GM13977 (cell line): ENCODE results near the gene EAF2.

ENCODE experiments used
- DNase-seq: peaks from one replicate; pipeline ENCODE4 v3.0.0; 2012; ENCODE audit warnings: low spot score
- in situ Hi-C: fragments of 300-500 bp; cut with MboI; formaldehyde crosslinking; loops from one replicate; pipeline ENCODE4 v1.12.0; 2022; ENCODE audit warnings: low sequenced_read_pairs, low pct_unique_long_range_greater_than_20kb, mixed read lengths, inconsistent platforms; ENCODE audit not compliant: unreplicated experiment
- TF ChIP-seq, protein P1 (sequence below): IDR thresholded peaks from 2 replicates; pipeline ENCODE4 v1.5.1; 2012; ENCODE audit warnings: mild to moderate bottlenecking, control low read depth; ENCODE audit not compliant: insufficient read depth; ENCODE audit errors: extremely low read depth, missing control alignments

The EAF2 gene

DNA sequence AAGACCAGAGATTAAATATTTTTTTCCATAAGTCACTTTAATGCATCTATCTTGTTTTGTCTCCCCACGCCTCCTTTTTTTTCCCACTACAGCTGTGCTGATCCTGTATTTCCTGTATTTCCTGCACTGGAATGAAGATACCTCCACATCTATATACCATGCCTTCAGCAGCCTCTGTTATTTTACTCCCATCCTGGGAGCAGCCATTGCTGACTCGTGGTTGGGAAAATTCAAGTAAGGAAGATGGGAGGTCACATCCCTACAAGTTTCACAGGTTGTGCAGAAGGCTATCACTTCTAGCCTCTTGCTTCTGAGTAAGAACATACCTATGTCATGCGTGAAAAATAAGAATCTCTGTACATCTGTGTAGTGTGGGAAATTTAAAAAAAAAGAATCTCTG, 62.3 kb downstream of the EAF2 start:
- TF ChIP-seq, protein P1, sequence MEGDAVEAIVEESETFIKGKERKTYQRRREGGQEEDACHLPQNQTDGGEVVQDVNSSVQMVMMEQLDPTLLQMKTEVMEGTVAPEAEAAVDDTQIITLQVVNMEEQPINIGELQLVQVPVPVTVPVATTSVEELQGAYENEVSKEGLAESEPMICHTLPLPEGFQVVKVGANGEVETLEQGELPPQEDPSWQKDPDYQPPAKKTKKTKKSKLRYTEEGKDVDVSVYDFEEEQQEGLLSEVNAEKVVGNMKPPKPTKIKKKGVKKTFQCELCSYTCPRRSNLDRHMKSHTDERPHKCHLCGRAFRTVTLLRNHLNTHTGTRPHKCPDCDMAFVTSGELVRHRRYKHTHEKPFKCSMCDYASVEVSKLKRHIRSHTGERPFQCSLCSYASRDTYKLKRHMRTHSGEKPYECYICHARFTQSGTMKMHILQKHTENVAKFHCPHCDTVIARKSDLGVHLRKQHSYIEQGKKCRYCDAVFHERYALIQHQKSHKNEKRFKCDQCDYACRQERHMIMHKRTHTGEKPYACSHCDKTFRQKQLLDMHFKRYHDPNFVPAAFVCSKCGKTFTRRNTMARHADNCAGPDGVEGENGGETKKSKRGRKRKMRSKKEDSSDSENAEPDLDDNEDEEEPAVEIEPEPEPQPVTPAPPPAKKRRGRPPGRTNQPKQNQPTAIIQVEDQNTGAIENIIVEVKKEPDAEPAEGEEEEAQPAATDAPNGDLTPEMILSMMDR: no peak
- in situ Hi-C loops: loop anchor here (10.0 to 25.0 kb wide), 2 partner anchors 78 to 190 kb away; no protein-coding TSS in a partner anchor
- DNase-seq: no peak

DNA sequence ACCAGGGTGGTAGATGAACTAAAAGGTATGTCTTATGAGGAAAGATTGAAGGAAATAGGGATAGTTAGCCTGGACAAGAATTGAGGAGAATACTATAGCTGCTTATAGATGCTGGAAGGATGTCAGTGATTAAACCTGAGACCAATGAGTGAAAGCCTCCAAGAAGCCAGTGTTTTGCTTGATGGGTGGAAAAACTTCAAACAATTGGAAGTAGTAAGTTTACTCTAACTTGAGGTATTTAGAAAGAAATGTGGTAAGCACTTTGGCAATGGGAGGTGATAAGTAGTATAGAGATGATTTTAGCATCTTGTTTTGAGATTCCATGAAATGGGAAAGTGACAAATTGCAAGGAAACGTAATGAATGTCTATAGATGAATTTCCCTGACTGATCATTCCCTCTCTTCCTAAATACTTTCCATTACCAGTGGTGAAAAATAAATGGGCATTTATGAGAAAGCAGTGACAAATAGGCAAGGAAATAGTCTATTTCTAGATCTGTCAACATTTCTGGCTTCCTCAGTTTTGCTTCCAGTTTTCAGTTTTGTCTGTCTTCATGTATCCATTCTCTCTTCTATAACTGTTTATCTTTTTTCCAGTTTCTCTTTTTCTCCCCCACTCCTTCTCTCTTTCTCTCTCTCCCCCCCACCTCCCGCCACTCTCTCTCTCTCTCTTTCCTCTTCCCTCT, 78.4 kb downstream of the EAF2 start:
- in situ Hi-C loops: no loop called here
- TF ChIP-seq, protein P1: no peak
- DNase-seq: no peak

DNA sequence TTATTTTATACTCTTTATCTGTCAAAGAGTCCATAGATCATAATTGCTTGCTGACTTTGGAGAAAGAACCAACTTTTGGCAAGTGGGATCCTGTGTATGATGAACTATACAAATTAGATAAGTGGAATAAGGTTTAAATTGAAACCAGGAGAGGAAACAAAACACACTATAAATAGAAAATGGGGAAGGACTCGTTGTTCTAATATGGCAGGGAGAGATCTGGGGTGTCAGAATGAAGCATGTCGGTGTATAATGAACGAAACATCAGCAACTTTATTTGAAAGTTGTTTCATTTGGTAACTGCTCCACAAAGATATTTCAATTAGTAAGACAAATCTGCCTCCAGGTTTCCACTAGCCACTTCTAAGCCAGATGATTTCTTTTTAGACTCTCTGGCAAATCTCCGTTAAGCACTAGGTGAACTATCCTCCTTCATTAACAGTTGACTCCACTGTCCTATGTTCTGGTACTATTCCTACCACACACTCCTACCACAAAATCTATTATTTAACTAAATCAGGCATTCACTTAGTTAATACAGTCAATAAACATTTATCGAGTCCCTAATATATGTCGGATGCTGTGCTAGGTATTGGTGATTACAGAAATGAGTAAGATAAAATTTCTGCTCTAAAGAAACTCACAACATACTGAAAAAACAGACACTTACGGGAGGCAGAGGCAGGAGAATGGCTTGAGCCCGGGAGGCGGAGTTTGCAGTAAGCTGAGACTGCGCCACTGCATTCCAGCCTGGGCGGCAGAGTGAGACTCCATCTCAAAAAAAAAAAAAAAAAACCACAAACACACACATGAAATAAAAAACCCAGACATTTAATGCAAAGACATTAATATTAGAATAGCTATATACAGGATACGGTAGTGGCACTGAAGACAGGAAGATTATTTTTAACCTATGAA, 79.3 kb downstream of the EAF2 start:
- TF ChIP-seq, protein P1: no peak
- in situ Hi-C loops: no loop called here
- no peak for DNase-seq

DNA sequence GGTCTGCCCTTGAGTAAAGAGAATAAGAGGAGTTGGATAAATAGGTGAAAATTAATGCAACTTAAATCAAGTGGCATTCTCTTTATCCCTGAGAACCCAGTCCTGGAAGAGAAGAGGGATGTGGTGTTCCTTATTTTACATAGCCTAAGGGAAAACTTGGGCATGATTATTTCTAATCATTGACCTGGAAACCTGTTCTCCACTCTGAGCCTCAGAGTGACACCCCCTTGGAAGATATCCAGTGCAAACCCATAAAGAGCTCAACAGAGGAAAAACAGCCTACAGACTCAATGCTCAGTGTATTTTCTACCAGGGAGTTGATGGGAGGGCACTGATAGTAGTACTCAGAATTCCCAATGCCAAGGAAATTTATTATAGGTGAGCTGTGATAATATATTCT, 81.2 kb downstream of the EAF2 start:
- DNase-seq: no peak
- in situ Hi-C loops: no loop called here
- TF ChIP-seq, protein P1: no peak

DNA sequence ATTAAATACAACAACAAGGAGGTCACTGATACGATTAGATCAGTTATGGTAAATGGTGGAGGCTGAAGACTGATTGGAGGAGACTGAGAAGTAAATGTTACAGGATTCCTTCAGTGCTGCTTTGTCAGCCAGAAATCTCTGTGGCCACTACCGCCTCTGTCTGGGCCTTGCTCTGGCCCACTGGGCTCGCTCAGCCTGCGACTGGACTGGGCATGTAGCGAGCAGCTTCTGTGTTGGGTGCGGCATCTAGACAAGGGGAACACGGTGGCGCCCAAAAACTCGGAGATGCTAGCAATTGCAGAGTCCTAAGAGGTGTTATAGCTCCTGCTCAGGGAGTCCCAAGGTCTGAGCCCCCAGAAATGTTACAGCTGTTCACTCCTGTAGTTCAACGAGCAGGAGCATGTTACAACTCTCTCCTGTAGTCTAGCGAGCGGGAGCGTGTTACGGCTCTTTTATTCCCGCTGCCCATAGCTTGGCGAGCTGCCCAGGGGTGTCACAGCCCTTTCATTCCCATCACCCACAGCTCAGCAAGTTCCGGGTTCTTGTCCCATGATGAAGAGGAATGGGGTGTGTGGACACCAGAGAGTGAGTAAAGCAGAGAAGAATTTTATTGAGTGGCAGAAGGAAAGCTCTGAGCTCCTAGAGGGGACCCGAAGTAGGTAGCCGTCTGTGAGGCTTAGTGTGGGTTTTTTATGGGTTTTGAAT, 83.9 kb downstream of the EAF2 start:
- DNase-seq: no peak
- in situ Hi-C loops: no loop called here
- TF ChIP-seq, protein P1: no peak

DNA sequence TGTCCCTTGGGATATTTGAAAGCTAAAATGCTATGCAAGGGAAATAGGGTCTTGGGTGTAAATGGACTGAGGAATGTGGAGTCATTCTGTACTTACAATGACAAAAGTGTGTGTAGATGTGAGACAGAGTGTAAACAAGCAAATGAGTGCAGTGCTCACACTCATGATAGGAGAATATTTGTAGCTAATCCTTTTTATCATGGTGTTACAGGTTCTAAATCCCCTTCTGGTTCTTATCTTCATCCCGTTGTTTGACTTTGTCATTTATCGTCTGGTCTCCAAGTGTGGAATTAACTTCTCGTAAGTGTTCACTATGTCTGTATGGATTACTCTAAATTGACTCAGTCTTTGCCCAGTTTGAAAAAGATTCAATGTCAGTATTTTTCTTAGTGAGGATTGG, 89.7 kb downstream of the EAF2 start:
- TF ChIP-seq, protein P1: no peak
- in situ Hi-C loops: no loop called here
- DNase-seq: no peak
